ENCODE data around the gene FANCB. TPM values are rescaled to one million over a fixed set of nuclear protein-coding genes. Genes with fewer than 3 reads are reported as not detected.

The FANCB gene
- total and polyA plus RNA-seq, 12 donors = 0.13 to 1.6 (median 0.48) TPM

GRCh38 chrX:14819769-14820168 is 53.1 kb downstream of the FANCB start:
- Histone ChIP-seq H3K4me3 (no peak overlapping the region), H3K27ac (no peak overlapping the region), H3K36me3 (no peaks in the 10 kb centered on the region), H3K4me1 (no peaks in the 10 kb centered on the region), H3K9me3 (peaks cover 0 to 9% (median 0%) of the 10 kb centered on the region in 11 donors), H3K27me3 (no peaks in the 10 kb centered on the region)
- 94 to 97% methylated on average over 3 of the region's 3 CpGs for WGBS, 2 donors
- ATAC-seq (no peak), DNase-seq (no peak)
- no peak for TF ChIP-seq CTCF (IDR thresholded peaks at IDR 0.05)
- intact Hi-C loops (cut with DNase I) = no loop called here

GRCh38 chrX:14817571-14817970 is 55.3 kb downstream of the FANCB start:
- 92 to 98% methylated on average over 2 of the region's 2 CpGs for WGBS, 2 donors
- H3K27me3 ChIP-seq = no peaks in the 10 kb centered on the region
- no peak for TF ChIP-seq CTCF (IDR thresholded peaks at IDR 0.05)
- ATAC-seq (no peak), DNase-seq (no peak)
- H3K4me1 ChIP-seq = no peaks in the 10 kb centered on the region
- H3K9me3 ChIP-seq = peaks cover 0 to 9% (median 0%) of the 10 kb centered on the region in 11 donors
- intact Hi-C loops (cut with DNase I) = no loop called here
- H3K36me3 ChIP-seq = no peaks in the 10 kb centered on the region
- H3K4me3 ChIP-seq = no peak overlapping the region
- no peak overlapping the region for H3K27ac ChIP-seq

- Histone ChIP-seq H3K27ac (no peak overlapping the region), H3K36me3 (no peaks in the 10 kb centered on the region), H3K4me1 (no peaks in the 10 kb centered on the region), H3K4me3 (no peak overlapping the region), H3K27me3 (no peaks in the 10 kb centered on the region), H3K9me3 (no peaks in the 10 kb centered on the region)
- no peak for DNase-seq
- intact Hi-C loops (cut with DNase I) = no loop called here
- TF ChIP-seq CTCF (IDR thresholded peaks at IDR 0.05) = no peak
- WGBS, 2 donors = 91 to 100% methylated on average over 1 of the region's 1 CpG
- ATAC-seq = no peak
Measured at GRCh38 chrX:14802943-14803710, 69.7 kb downstream of the FANCB start.

GRCh38 chrX:14801136-14801535 is 71.7 kb downstream of the FANCB start:
- H3K4me3 ChIP-seq = no peak overlapping the region
- H3K4me1 ChIP-seq = no peaks in the 10 kb centered on the region
- H3K9me3 ChIP-seq = no peaks in the 10 kb centered on the region
- H3K27me3 ChIP-seq = no peaks in the 10 kb centered on the region
- TF ChIP-seq CTCF (IDR thresholded peaks at IDR 0.05) = no peak
- WGBS, 2 donors = 76% methylated on average over 2 of the region's 2 CpGs
- no peak for ATAC-seq
- H3K36me3 ChIP-seq = no peaks in the 10 kb centered on the region
- no peak for DNase-seq
- intact Hi-C loops (cut with DNase I) = no loop called here
- H3K27ac ChIP-seq = no peak overlapping the region

Measured in heart right ventricle (tissue), 16 donors.